Tibial nerve (tissue), 4 donors: ENCODE measurements around the gene DENND1A. TPM values are rescaled to one million over a fixed set of nuclear protein-coding genes. Genes with fewer than 3 reads are reported as not detected.

ENCODE experiments used
- DNase-seq, 2 donors: peaks; one replicate each; pipeline ENCODE4 v3.0.0-alpha.2; 2019; ENCODE audit warnings: low spot score in 2 of 2
- H3K27ac ChIP-seq, 4 donors: fragments of 200-600 bp; sonication (generic) in 3 of 4; one replicate each; pipeline ENCODE4 v1.5.1; 2017 to 2019; ENCODE audit warnings: mild to moderate bottlenecking in 1 of 4
- H3K27me3 ChIP-seq, 2 donors: fragments of 200-600 bp; sonication (generic) in 1 of 2; one replicate each; pipeline versions ENCODE4 v1.5.1 to v1.6.0; 2017 to 2019
- H3K36me3 ChIP-seq, 3 donors: fragments of 200-600 bp; sonication (generic); one replicate each; pipeline ENCODE4 v1.5.1; 2018 to 2019
- H3K4me1 ChIP-seq, 4 donors: fragments of 200-600 bp; sonication (generic) in 3 of 4; one replicate each; pipeline ENCODE4 v1.5.1; 2017 to 2019
- H3K4me3 ChIP-seq, 4 donors: fragments of 200-600 bp; sonication (generic) in 3 of 4; one replicate each; pipeline ENCODE4 v1.5.1; 2017 to 2019; ENCODE audit warnings: mild to moderate bottlenecking in 1 of 4, moderate library complexity in 1 of 4
- H3K9me3 ChIP-seq, 4 donors: fragments of 200-600 bp; sonication (generic) in 3 of 4; one replicate each; pipeline ENCODE4 v1.5.1; 2017 to 2019
- EP300 ChIP-seq, 2 donors: sonication (generic); formaldehyde crosslinking; IDR thresholded peaks; one replicate each; pipeline ENCODE4 v1.6.1; 2017; ENCODE audit warnings: antibody characterized with exemption in 2 of 2, mild to moderate bottlenecking in 1 of 2
- POLR2A ChIP-seq, 2 donors: fragments of 450-650 bp; IDR thresholded peaks; one replicate each; pipeline ENCODE4 v1.6.1; 2017; ENCODE audit warnings: antibody characterized with exemption in 2 of 2, mild to moderate bottlenecking in 2 of 2, moderate library complexity in 2 of 2
- WGBS, 2 donors: methylation state at CpG; one replicate each; pipeline ENCODE4 v1.1.5; 2018; 5-methylcytosine and 5-hydroxymethylcytosine counted together
- total RNA-seq, 4 donors: library from RNA; depleted of rRNA; stranded (reverse); fragments of >200 nt; gene quantifications; one replicate each; pipeline ENCODE4 v1.1.0, GENCODE V29; 2016
- TF ChIP-seq, protein P1 (sequence below), 5 experiments: fragments of 200-600 bp in 3 of 5; fragments of 450-650 bp in 2 of 5; sonication (generic) in 3 of 5; IDR thresholded peaks; one replicate each; pipeline ENCODE4 v1.5.1; 2016 to 2019; ENCODE audit warnings: antibody characterized with exemption in 5 of 5, mild to moderate bottlenecking in 3 of 5, moderate library complexity in 2 of 5

DENND1A gene
- total RNA-seq, 4 donors from 2014 or later, result 17.5 to 34.8 (median 20.1) TPM

DNA sequence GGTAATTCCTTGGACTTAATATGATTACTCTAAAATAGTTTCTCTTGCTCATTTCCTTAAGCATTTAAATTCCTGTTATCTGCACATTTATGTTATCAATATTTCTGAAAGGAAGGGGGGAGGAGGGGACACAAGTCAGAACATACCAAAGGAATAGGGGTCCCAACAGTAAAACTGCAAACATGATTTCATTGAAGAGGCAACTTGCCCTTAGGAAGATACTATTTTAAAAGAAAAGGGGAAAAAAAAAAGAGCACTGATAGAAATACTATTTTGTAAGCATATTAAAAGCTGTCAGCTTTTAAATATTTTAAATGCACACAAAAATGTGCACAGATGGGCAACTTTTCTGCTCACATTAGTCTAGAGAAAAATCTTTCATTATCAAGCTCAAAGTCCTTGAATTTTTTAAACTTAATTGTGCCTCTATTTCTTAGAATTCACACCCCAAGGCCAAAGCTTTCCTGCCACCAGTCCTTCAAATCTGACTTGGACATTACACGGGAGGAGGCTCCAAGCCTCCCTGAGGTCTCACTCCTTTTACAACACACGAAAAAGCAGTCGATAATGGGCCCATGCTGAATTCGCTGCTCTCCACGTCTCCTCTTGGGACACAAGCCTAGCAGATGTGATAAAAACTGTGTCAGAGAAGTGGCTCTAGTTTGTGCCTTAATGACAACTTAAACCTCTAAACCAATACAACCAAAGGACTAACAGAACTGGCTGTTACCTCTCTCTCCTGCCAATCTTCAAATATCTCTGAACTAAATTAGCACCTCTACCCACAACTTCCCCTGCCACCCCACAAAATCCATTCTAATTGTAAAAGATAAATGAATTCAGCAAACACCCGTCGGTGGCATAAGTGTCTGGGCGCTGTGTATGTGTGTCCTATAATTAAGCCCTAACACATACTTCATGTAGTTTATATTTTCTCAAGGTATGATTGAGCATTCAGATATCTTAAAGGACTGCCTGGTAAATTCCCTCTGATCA is 154.3 kb downstream of the DENND1A start:
- Histone ChIP-seq H3K4me1 (peaks cover 0 to 3% (median 0%) of the 10 kb centered on the region in 4 donors), H3K36me3 (no peaks in the 10 kb centered on the region), H3K9me3 (no peaks in the 10 kb centered on the region), H3K27me3 (no peaks in the 10 kb centered on the region), H3K4me3 (no peak overlapping the region), H3K27ac (no peak overlapping the region)
- TF ChIP-seq, protein P1, sequence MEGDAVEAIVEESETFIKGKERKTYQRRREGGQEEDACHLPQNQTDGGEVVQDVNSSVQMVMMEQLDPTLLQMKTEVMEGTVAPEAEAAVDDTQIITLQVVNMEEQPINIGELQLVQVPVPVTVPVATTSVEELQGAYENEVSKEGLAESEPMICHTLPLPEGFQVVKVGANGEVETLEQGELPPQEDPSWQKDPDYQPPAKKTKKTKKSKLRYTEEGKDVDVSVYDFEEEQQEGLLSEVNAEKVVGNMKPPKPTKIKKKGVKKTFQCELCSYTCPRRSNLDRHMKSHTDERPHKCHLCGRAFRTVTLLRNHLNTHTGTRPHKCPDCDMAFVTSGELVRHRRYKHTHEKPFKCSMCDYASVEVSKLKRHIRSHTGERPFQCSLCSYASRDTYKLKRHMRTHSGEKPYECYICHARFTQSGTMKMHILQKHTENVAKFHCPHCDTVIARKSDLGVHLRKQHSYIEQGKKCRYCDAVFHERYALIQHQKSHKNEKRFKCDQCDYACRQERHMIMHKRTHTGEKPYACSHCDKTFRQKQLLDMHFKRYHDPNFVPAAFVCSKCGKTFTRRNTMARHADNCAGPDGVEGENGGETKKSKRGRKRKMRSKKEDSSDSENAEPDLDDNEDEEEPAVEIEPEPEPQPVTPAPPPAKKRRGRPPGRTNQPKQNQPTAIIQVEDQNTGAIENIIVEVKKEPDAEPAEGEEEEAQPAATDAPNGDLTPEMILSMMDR (IDR thresholded peaks at IDR 0.05), result no peak
- TF ChIP-seq EP300 (IDR thresholded peaks at IDR 0.05) (no peak), POLR2A (IDR thresholded peaks at IDR 0.05) (no peak)
- 90 to 92% methylated on average over 8 of the region's 8 CpGs for WGBS, 2 donors
- DNase-seq, result no peak

DNA sequence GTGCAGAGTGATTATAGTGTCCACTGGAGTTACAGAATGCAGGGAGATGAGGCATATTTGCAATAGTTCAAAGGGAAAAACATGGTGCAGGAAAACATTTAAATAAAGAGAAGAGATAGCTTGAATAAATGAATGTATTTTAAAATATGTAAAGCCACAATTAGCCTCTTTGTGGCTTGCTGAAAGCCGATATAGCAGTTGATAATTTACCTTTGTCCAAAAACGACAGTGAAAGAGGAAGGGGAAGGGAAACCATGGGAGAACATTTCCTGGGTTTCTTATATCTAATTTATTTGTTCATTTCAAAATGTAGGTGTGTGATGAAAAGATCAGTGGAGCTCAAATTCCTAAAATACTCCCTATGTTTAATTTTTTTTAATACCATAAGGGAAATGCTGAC is 156.1 kb downstream of the DENND1A start:
- Histone ChIP-seq H3K27ac (no peak overlapping the region), H3K27me3 (no peaks in the 10 kb centered on the region), H3K4me1 (peaks cover 0 to 3% (median 0%) of the 10 kb centered on the region in 4 donors), H3K9me3 (no peaks in the 10 kb centered on the region), H3K36me3 (no peaks in the 10 kb centered on the region), H3K4me3 (no peak overlapping the region)
- no peak for DNase-seq
- WGBS, 2 donors, result 71 to 83% methylated on average over 2 of the region's 2 CpGs
- TF ChIP-seq EP300 (IDR thresholded peaks at IDR 0.05) (no peak), POLR2A (IDR thresholded peaks at IDR 0.05) (no peak)
- TF ChIP-seq, protein P1 (IDR thresholded peaks at IDR 0.05), result no peak

DNA sequence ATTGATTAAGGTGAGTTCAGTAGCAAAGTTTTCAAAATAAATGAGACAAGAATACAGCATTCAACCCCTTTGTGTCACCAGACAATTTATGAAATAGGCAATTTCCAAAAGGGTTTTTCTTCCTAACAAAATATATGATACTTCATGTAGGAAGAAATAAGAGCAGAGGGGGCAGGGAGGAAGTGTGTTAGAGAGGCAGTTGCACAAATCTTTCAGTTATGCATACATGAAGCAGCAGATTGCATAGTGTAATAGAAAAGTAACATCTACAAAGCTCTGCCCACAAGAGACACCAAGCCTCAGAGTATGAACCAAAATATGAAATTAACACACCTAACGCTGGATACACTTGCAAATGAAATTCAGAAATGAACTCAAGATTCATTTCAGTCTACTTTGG is 157.0 kb downstream of the DENND1A start:
- Histone ChIP-seq H3K9me3 (no peaks in the 10 kb centered on the region), H3K27me3 (no peaks in the 10 kb centered on the region), H3K27ac (no peak overlapping the region), H3K4me1 (peaks cover 0 to 3% (median 0%) of the 10 kb centered on the region in 4 donors), H3K4me3 (no peak overlapping the region), H3K36me3 (no peaks in the 10 kb centered on the region)
- DNase-seq, result no peak
- no peak for TF ChIP-seq POLR2A (IDR thresholded peaks at IDR 0.05)
- TF ChIP-seq, protein P1 (IDR thresholded peaks at IDR 0.05), result no peak
- no peak for TF ChIP-seq EP300 (IDR thresholded peaks at IDR 0.05)
- WGBS, 2 donors, result 96 to 97% methylated on average over 1 of the region's 1 CpG

DNA sequence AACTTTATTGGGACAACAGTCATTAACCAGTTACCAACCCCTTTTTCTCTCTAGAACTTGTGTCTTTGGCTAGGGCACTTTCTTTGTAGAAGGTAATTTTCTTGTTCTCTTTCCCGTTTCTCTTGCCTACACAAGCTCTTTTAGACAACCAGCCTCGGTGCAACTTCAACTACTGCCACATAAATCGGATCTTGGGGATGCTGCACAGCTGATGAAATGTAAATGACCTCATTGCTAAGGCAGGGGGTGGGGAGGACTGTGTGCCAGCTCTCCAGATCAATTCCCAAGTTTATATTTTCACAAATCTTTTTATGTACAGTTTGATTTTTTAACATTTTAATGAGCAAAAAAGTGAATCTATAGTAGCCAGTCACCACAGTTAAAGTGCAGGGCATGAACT is 157.6 kb downstream of the DENND1A start:
- H3K9me3 ChIP-seq, result no peaks in the 10 kb centered on the region
- 77 to 83% methylated on average over 3 of the region's 3 CpGs for WGBS, 2 donors
- H3K4me3 ChIP-seq, result no peak overlapping the region
- no peaks in the 10 kb centered on the region for H3K36me3 ChIP-seq
- TF ChIP-seq, protein P1 (IDR thresholded peaks at IDR 0.05), result no peak
- TF ChIP-seq POLR2A (IDR thresholded peaks at IDR 0.05), result no peak
- TF ChIP-seq EP300 (IDR thresholded peaks at IDR 0.05), result no peak
- DNase-seq, result no peak
- H3K27ac ChIP-seq, result no peak overlapping the region
- H3K4me1 ChIP-seq, result peaks cover 0 to 3% (median 0%) of the 10 kb centered on the region in 4 donors
- H3K27me3 ChIP-seq, result no peaks in the 10 kb centered on the region

DNA sequence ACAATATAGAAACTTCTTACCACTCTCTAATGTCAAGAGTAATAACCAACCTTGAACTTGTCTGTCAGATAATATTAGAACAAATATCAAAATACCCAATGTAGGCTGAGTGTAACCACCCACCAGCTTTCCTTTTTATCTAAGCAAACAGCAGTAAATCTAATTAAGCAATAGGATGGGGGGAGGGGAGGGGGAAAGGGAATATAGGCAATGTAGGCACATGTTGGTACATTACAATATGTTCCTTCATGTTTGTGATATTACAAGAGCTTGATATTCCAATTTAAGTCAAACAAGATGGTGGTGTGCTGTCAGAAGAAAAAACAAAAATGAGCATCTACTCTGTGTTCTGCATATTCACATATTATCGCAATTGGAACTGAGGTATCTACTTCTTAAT is 158.2 kb downstream of the DENND1A start:
- Histone ChIP-seq H3K27me3 (no peaks in the 10 kb centered on the region), H3K27ac (no peak overlapping the region), H3K36me3 (no peaks in the 10 kb centered on the region), H3K4me1 (peaks cover 0 to 3% (median 0%) of the 10 kb centered on the region in 4 donors), H3K9me3 (no peaks in the 10 kb centered on the region), H3K4me3 (no peak overlapping the region)
- 95 to 100% methylated on average over 1 of the region's 1 CpG for WGBS, 2 donors
- DNase-seq, result no peak
- TF ChIP-seq EP300 (IDR thresholded peaks at IDR 0.05) (no peak), POLR2A (IDR thresholded peaks at IDR 0.05) (no peak)
- TF ChIP-seq, protein P1 (IDR thresholded peaks at IDR 0.05), result no peak
